Neural progenitor cell (in vitro differentiated cells): Measurements from ENCODE around the gene MAJIN.

Source experiments
- CTCF ChIP-seq: fragments of 200-600 bp; sonication (generic); IDR thresholded peaks from 2 replicates; pipeline ENCODE4 v1.5.1; 2017; ENCODE audit warnings: antibody characterized with exemption, mild to moderate bottlenecking
- EZH2 ChIP-seq: fragments of 200-600 bp; sonication (generic); IDR thresholded peaks from 2 replicates; pipeline ENCODE4 v1.6.1; 2017; ENCODE audit warnings: antibody characterized with exemption, mild to moderate bottlenecking, moderate library complexity

- TF ChIP-seq CTCF (no peak), EZH2 (no peak)
Observed at GRCh38 chr11:64959498-64959897, 12.4 kb downstream of the MAJIN start.
